B cell (primary cell): ENCODE results near the gene ARNT2. TPM values are rescaled to one million over a fixed set of nuclear protein-coding genes. Genes with fewer than 3 reads are reported as not detected.

ENCODE experiments used
- ATAC-seq: fragments of 200-7000 bp; cut with Tn5 transposase; one replicate; pipeline ENCODE4 v1.10.0; 2021; ENCODE audit warnings: low read depth, mild to moderate bottlenecking, moderate number of reproducible peaks, moderate library complexity
- CTCF ChIA-PET: fragments of 350-600 bp; sonication (Branson Sonifier 250); formaldehyde crosslinking; loops from one replicate; lab custom pipeline; 2021; ENCODE audit warnings: antibody characterized with exemption, inconsistent platforms; lab: Charles Lee
- POLR2A ChIA-PET: fragments of 350-600 bp; sonication (Branson Sonifier 250); formaldehyde crosslinking; loops from one replicate; lab custom pipeline; 2021; ENCODE audit warnings: antibody characterized with exemption; lab: Charles Lee
- DNase-seq: peaks from one replicate; pipeline ENCODE4 v3.0.0; 2013
- H2AFZ ChIP-seq: 2 replicates; pipeline ENCODE4 v1.6.1; 2012; ENCODE audit warnings: mild to moderate bottlenecking, low read depth, low read length; ENCODE audit not compliant: insufficient read depth, poor library complexity, severe bottlenecking
- H3K27ac ChIP-seq, 2 donors: 1 replicate in 1 of 2; 2 replicates in 1 of 2; pipeline ENCODE4 v1.5.1; 2012 to 2013; ENCODE audit warnings: low read length in 2 of 2, mild to moderate bottlenecking in 2 of 2, moderate library complexity in 1 of 2
- H3K27me3 ChIP-seq, 4 experiments: fragments of 200-600 bp in 1 of 4; sonication (generic) in 1 of 4; replicated peaks in 1 of 4; 1 replicate in 2 of 4; 2 replicates in 2 of 4; pipeline versions ENCODE4 v1.6.1 to v1.7.0; 2013 to 2016; ENCODE audit warnings: low read length in 3 of 4, mild to moderate bottlenecking in 2 of 4, mixed read lengths in 1 of 4, moderate library complexity in 1 of 4; ENCODE audit not compliant: insufficient read depth in 4 of 4, control insufficient read depth in 3 of 4; ENCODE audit errors: control extremely low read depth in 1 of 4
- H3K36me3 ChIP-seq, 2 experiments: replicated peaks in 1 of 2; 1 replicate in 1 of 2; 2 replicates in 1 of 2; pipeline versions ENCODE4 v1.6.1 to v1.7.1; 2013; ENCODE audit warnings: low read length in 1 of 2; ENCODE audit not compliant: insufficient read depth in 2 of 2, control insufficient read depth in 1 of 2; ENCODE audit errors: control extremely low read depth in 1 of 2, extremely low read depth in 1 of 2
- H3K4me1 ChIP-seq, 2 donors: fragments of 200-600 bp in 1 of 2; sonication (generic) in 1 of 2; 1 replicate in 1 of 2; 2 replicates in 1 of 2; pipeline versions ENCODE4 v1.5.1 to v1.6.1; 2013 to 2017; ENCODE audit warnings: low read length in 2 of 2; ENCODE audit not compliant: control insufficient read depth in 2 of 2, insufficient read depth in 2 of 2
- H3K4me2 ChIP-seq: replicated peaks from 2 replicates; pipeline ENCODE3; 2012; ENCODE audit warnings: mild to moderate bottlenecking, low read depth, low read length; ENCODE audit not compliant: poor library complexity, severe bottlenecking
- H3K4me3 ChIP-seq, 5 experiments: fragments of 200-600 bp in 1 of 5; sonication (generic) in 1 of 5; 1 replicate in 3 of 5; 2 replicates in 2 of 5; pipeline versions ENCODE4 v1.5.1 to v1.7.0; 2011 to 2016; ENCODE audit warnings: low read length in 4 of 5, mild to moderate bottlenecking in 4 of 5, low read depth in 2 of 5, control low read depth in 1 of 5, moderate library complexity in 1 of 5; ENCODE audit not compliant: insufficient read depth in 1 of 5; ENCODE audit errors: control extremely low read depth in 1 of 5, extremely low read depth in 1 of 5
- H3K79me2 ChIP-seq: fragments of 200-600 bp; sonication (generic); one replicate; pipeline ENCODE4 v1.6.0; 2016; ENCODE audit warnings: low read length; ENCODE audit not compliant: control insufficient read depth, insufficient read depth
- H3K9ac ChIP-seq: fragments of 200-600 bp; sonication (generic); 2 replicates; pipeline ENCODE4 v1.6.1; 2017; ENCODE audit warnings: mild to moderate bottlenecking, low read length, moderate library complexity
- H3K9me3 ChIP-seq, 3 donors: one replicate each; pipeline versions ENCODE4 v1.6.1 to v1.7.1; 2013; ENCODE audit warnings: low read length in 2 of 3; ENCODE audit not compliant: control insufficient read depth in 2 of 3, insufficient read depth in 1 of 3; ENCODE audit errors: control extremely low read depth in 1 of 3
- H4K20me1 ChIP-seq: 2 replicates; pipeline ENCODE4 v1.6.0; 2012; ENCODE audit warnings: mild to moderate bottlenecking, low read length; ENCODE audit not compliant: insufficient read depth, control insufficient read depth, poor library complexity, severe bottlenecking
- H3K27ac Mint-ChIP-seq: one replicate; pipeline ENCODE4 v1.8.0; 2021; ENCODE audit warnings: mixed read lengths
- H3K27me3 Mint-ChIP-seq: one replicate; pipeline ENCODE4 v1.8.0; 2021; ENCODE audit warnings: mixed read lengths
- H3K4me1 Mint-ChIP-seq: one replicate; pipeline ENCODE4 v1.8.0; 2021; ENCODE audit warnings: mixed read lengths
- H3K4me3 Mint-ChIP-seq: one replicate; pipeline ENCODE4 v1.8.0; 2021; ENCODE audit warnings: mixed read lengths
- H3K9me3 Mint-ChIP-seq: one replicate; pipeline ENCODE4 v1.8.0; 2022; ENCODE audit warnings: mixed read lengths; ENCODE audit not compliant: insufficient read depth
- CTCF ChIP-seq: fragments of 200-600 bp; IDR thresholded peaks from one replicate; pipeline ENCODE4 v1.8.0; 2022; ENCODE audit warnings: antibody characterized with exemption, mild to moderate bottlenecking
- EZH2 ChIP-seq: IDR thresholded peaks from 2 replicates; pipeline ENCODE4 v1.6.1; 2012; ENCODE audit warnings: borderline replicate concordance, low read depth, mild to moderate bottlenecking, moderate library complexity, low read length; ENCODE audit not compliant: insufficient read depth, poor library complexity, severe bottlenecking
- WGBS: methylation state at CpG from one replicate; pipeline ENCODE4 v1.1.5; 2013; ENCODE audit warnings: missing lambda C conversion rate; ENCODE audit not compliant: insufficient coverage; 5-methylcytosine and 5-hydroxymethylcytosine counted together
- intact Hi-C: fragments of 100-400 bp; cut with micrococcal nuclease; formaldehyde crosslinking; loops from one replicate; pipeline ENCODE4 v1.10.0; 2022
- polyA plus RNA-seq: library from polyadenylated mRNA; depleted of rRNA; stranded (reverse); fragments of >200 nt; gene quantifications from 2 replicates; pipeline ENCODE4 v1.2.3, GENCODE V29; 2012
- total RNA-seq, 2 donors: library from RNA; stranded (reverse); fragments of 120-200 nt in 1 of 2; gene quantifications; 1 replicate in 1 of 2; 2 replicates in 1 of 2; pipeline versions ENCODE4 v1.2.3 to v1.2.4, GENCODE V29; 2013 to 2022

The ARNT2 gene
- total and polyA plus RNA-seq, 2 donors (not counting 1 experiment from before 2014, with no cell fraction given): not detected

- ChIA-PET CTCF (interaction anchor here (3.6 kb wide), 1 partner anchor 11 kb away, joined by 16 read pairs; no protein-coding TSS in a partner anchor), POLR2A (no interaction called here)
- Histone ChIP-seq H3K27ac (no peak overlapping the region), H4K20me1 (no peaks in the 10 kb centered on the region), H3K4me2 (no peak overlapping the region), H3K9me3 (no peaks in the 10 kb centered on the region), H2AFZ (no peak overlapping the region), H3K9ac (no peak overlapping the region), H3K79me2 (no peaks in the 10 kb centered on the region), H3K4me1 (no peaks in the 10 kb centered on the region), H3K27me3 (no peaks in the 10 kb centered on the region), H3K4me3 (no peak overlapping the region), H3K36me3 (no peaks in the 10 kb centered on the region)
- no peaks in the 10 kb centered on the region for H3K4me1 Mint-ChIP-seq
- no peak for ATAC-seq
- H3K4me3 Mint-ChIP-seq: no peak overlapping the region
- peaks cover 22% of the 10 kb centered on the region for H3K27me3 Mint-ChIP-seq
- no peak for DNase-seq
- intact Hi-C loops: no loop called here
- no peak for TF ChIP-seq CTCF
- TF ChIP-seq EZH2: no peak
- H3K27ac Mint-ChIP-seq: no peak overlapping the region
- no peaks in the 10 kb centered on the region for H3K9me3 Mint-ChIP-seq
- 83% methylated on average over 16 of the region's 16 CpGs for WGBS
These were observed 63.1 kb downstream of the ARNT2 start for GRCh38 chr15:80467311-80467714.

- H3K4me3 ChIP-seq: no peak overlapping the region
- H3K79me2 ChIP-seq: no peaks in the 10 kb centered on the region
- H2AFZ ChIP-seq: no peak overlapping the region
- TF ChIP-seq CTCF (no peak), EZH2 (no peak)
- H3K9me3 Mint-ChIP-seq: no peaks in the 10 kb centered on the region
- no peak overlapping the region for H3K27ac Mint-ChIP-seq
- H3K27me3 Mint-ChIP-seq: peaks cover 31% of the 10 kb centered on the region
- H3K9ac ChIP-seq: no peak overlapping the region
- H3K9me3 ChIP-seq: no peaks in the 10 kb centered on the region
- no peak overlapping the region for H3K4me2 ChIP-seq
- no peak overlapping the region for H3K27ac ChIP-seq
- H3K27me3 ChIP-seq: no peaks in the 10 kb centered on the region
- no peaks in the 10 kb centered on the region for H4K20me1 ChIP-seq
- intact Hi-C loops: no loop called here
- CTCF ChIA-PET: interaction anchor here (1.0 kb wide), 1 partner anchor 12 kb away, joined by 4 read pairs; no protein-coding TSS in a partner anchor
- no peak for ATAC-seq
- no peaks in the 10 kb centered on the region for H3K36me3 ChIP-seq
- H3K4me3 Mint-ChIP-seq: no peak overlapping the region
- H3K4me1 Mint-ChIP-seq: no peaks in the 10 kb centered on the region
- POLR2A ChIA-PET: no interaction called here
- no peak for DNase-seq
- H3K4me1 ChIP-seq: no peaks in the 10 kb centered on the region
- 92% methylated on average over 2 of the region's 5 CpGs for WGBS
These were observed 64.6 kb downstream of the ARNT2 start for GRCh38 chr15:80468796-80469195.
